ENCODE measurements around the gene PHF2.
A peak's percentile ranks its signal among the peaks of the same experiment; 100 is the strongest.

PHF2 gene

GRCh38 chr9:93575796-93576257 lies 557 bp upstream of the PHF2 start:
- Histone ChIP-seq H3K27me3 (no peaks in the 10 kb centered on the region), H3K4me3 (ENCODE audit: low read depth, low read length) (peak overlapping the region; percentile 73), H3K36me3 (no peaks in the 10 kb centered on the region), H3K4me1 (no peaks in the 10 kb centered on the region), H3K9me3 (no peaks in the 10 kb centered on the region)
- no peak for DNase-seq
- TF ChIP-seq CTCF (IDR thresholded peaks at IDR 0.05; ENCODE audit: low read depth, low read length), result no peak

GRCh38 chr9:93577078-93577974 lies 942 bp downstream of the PHF2 start:
- H3K36me3 ChIP-seq, result no peaks in the 10 kb centered on the region
- no peak for DNase-seq
- TF ChIP-seq CTCF (IDR thresholded peaks at IDR 0.05; ENCODE audit: low read depth, low read length), result no peak
- H3K4me1 ChIP-seq, result no peaks in the 10 kb centered on the region
- no peaks in the 10 kb centered on the region for H3K27me3 ChIP-seq
- H3K9me3 ChIP-seq, result no peaks in the 10 kb centered on the region
- peak overlapping the region; percentile 59 for H3K4me3 ChIP-seq (ENCODE audit: low read depth, low read length)

- Histone ChIP-seq H3K27me3 (no peaks in the 10 kb centered on the region), H3K9me3 (no peaks in the 10 kb centered on the region), H3K36me3 (no peaks in the 10 kb centered on the region), H3K4me3 (ENCODE audit: low read depth, low read length) (peak overlapping the region; percentile 59), H3K4me1 (no peaks in the 10 kb centered on the region)
- DNase-seq, result no peak
- no peak for TF ChIP-seq CTCF (IDR thresholded peaks at IDR 0.05; ENCODE audit: low read depth, low read length)
These were observed 1.7 kb downstream of the PHF2 start for GRCh38 chr9:93577975-93578682.

GRCh38 chr9:93578844-93579243 lies 2.5 kb downstream of the PHF2 start:
- no peak for TF ChIP-seq CTCF (IDR thresholded peaks at IDR 0.05; ENCODE audit: low read depth, low read length)
- no peak for DNase-seq
- H3K27me3 ChIP-seq, result no peaks in the 10 kb centered on the region
- H3K9me3 ChIP-seq, result no peaks in the 10 kb centered on the region
- H3K4me1 ChIP-seq, result no peaks in the 10 kb centered on the region
- H3K36me3 ChIP-seq, result no peaks in the 10 kb centered on the region
- no peak overlapping the region for H3K4me3 ChIP-seq (ENCODE audit: low read depth, low read length)

- Histone ChIP-seq H3K27me3 (no peaks in the 10 kb centered on the region), H3K4me3 (ENCODE audit: low read depth, low read length) (no peak overlapping the region), H3K4me1 (no peaks in the 10 kb centered on the region), H3K36me3 (no peaks in the 10 kb centered on the region), H3K9me3 (0 out of 2 replicates have a peak, but pooled peaks cover 2% of the 10 kb centered on the region)
- no peak for DNase-seq
- no peak for TF ChIP-seq CTCF (IDR thresholded peaks at IDR 0.05; ENCODE audit: low read depth, low read length)
These were observed 3.5 kb downstream of the PHF2 start for GRCh38 chr9:93579711-93580516.
